GM18505 (cell line): ENCODE data around the gene SLC33A1.
A peak's percentile ranks its signal among the peaks of the same experiment; 100 is the strongest.
"Not testable (repeated sequence)": the region's sequence is repeated elsewhere in the genome, so short reads cannot be mapped to it uniquely, and the experiment has no call there.

ENCODE experiments used
- ATAC-seq: cut with Tn5 transposase; IDR thresholded peaks from one replicate; pipeline ENCODE4 v1.9.1; 2021; ENCODE audit not compliant: unreplicated experiment
- POLR2A ChIP-seq: IDR thresholded peaks from 4 replicates; pipeline ENCODE4 v1.6.1; 2011; ENCODE audit warnings: borderline replicate concordance; ENCODE audit not compliant: insufficient read depth, insufficient read length; ENCODE audit errors: extremely low read depth

Gene SLC33A1

DNA sequence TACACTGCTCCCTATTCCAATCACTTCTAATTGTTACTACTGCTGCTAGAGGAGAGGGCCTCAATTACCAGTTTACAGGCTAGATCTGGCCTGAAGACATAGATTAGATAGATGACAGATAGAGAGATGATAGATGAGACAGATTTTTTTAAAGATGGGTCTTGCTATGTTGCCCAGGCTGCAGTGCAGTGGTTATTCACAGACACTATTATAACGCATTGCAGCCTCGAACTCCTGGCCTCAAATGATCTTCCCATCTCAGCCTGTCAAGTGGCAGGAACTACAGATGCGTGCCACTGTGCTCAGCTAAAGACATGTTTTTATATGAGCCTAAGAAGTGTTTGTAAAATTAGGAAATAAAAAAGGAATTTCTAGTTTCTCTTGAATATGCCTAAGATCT lies 6.2 kb downstream of the SLC33A1 start:
- no peak for ATAC-seq

DNA sequence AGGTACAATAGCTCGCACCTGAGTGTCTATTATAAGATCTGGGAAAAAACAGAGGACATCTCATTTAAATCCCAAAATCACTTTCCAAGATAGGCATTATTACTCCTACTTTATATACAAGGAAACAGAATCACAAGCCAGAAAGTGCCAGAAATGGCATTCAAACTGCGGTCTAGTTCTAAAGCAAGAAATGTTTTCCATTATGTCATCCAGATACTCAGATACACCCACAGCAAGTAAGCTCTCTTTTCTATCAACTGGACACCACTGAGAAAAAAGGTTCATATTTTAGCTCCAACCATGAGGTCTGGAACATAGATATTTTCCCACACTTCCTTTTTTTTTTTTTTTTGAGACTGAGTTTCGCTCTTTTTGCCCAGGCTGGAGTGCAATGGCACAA lies 8.1 kb downstream of the SLC33A1 start:
- TF ChIP-seq POLR2A = no peak
- no peak for ATAC-seq

More for the DNA sequence above, 6.2 kb downstream of the SLC33A1 start:
- no peak for TF ChIP-seq POLR2A

DNA sequence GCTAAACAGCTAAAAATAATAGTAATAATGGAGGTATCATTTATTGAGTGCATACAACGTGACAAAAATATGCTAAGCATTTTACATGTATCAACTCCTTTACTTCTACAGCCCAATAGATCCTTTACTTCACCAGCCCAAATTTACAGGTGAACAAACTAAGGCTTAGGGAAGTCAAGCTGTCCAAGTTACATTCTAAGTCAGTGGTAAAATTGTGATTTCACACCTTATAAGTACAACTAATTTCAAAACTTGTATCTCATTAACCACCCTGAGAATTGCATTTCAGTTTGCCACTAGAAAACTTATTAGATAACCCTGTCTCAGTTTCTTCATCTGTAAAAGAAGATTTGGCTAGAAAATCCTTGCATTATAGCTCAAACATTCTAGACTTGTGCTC lies 10.7 kb downstream of the SLC33A1 start:
- ATAC-seq = no peak

GRCh38 chr3:155835341-155836071 lies 18.7 kb downstream of the SLC33A1 start:
- no peak for ATAC-seq
- TF ChIP-seq POLR2A = no peak

More for the DNA sequence above, 10.7 kb downstream of the SLC33A1 start:
- no peak for TF ChIP-seq POLR2A

- not testable (repeated sequence) for ATAC-seq
Measured at GRCh38 chr3:155828490-155829098, 25.6 kb downstream of the SLC33A1 start.

GRCh38 chr3:155815030-155815545 lies 39.1 kb downstream of the SLC33A1 start:
- TF ChIP-seq POLR2A = no peak
- ATAC-seq = no peak

GRCh38 chr3:155813224-155813623 lies 41.0 kb downstream of the SLC33A1 start:
- not testable (repeated sequence) for ATAC-seq

GRCh38 chr3:155809181-155809580 lies 45.0 kb downstream of the SLC33A1 start:
- TF ChIP-seq POLR2A = no peak
- no peak for ATAC-seq

- no peak for TF ChIP-seq POLR2A
- no peak for ATAC-seq
Measured at GRCh38 chr3:155807823-155808222, 46.4 kb downstream of the SLC33A1 start.

DNA sequence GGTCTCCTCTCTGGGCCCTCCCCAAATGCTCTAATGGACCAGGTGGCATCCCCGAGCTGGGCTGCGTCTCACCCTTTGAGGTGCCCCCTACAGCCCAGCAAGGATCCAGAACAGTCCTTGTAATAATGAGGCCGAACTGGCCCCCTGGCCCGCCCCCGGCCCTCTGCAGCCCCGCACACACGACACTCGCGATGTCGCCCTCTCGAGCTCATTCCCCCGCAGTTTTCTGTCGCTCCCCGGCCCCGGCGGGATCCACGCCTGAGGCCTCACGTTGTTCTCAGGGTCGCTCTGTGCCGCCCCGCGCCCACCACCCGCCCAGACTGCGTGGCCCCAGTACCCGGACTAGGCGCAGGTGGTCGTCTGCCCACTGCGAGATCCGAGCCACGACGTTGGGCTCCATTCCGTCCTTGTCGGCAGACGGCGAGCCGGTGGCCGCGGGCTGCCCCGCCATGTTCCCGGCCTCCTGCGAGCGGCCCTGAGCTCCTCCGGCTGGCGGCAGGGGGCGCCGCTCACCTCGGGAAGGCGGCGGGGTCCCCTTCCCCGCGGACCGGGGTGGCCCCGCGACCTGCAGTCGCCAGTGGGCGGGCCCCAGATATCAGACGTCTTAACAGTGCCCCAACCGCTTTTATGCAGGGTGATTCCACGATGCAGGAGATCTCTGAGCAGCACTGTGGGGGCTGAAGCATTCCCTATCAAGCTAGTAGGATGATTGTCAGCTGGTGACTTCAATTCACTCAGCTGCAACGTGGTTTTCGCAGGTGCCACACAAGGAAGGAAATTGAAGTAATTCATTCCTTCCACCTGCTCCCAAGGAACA lies 48.2 kb downstream of the SLC33A1 start, which contains the start of gene C3orf33:
TSS of gene C3orf33 (minus strand) at position 477 of the 817 bp plus-strand sequence. CDS start at position 451, 26 bp downstream.
- peak; percentile 98 for ATAC-seq
- peak; percentile 66 for TF ChIP-seq POLR2A

DNA sequence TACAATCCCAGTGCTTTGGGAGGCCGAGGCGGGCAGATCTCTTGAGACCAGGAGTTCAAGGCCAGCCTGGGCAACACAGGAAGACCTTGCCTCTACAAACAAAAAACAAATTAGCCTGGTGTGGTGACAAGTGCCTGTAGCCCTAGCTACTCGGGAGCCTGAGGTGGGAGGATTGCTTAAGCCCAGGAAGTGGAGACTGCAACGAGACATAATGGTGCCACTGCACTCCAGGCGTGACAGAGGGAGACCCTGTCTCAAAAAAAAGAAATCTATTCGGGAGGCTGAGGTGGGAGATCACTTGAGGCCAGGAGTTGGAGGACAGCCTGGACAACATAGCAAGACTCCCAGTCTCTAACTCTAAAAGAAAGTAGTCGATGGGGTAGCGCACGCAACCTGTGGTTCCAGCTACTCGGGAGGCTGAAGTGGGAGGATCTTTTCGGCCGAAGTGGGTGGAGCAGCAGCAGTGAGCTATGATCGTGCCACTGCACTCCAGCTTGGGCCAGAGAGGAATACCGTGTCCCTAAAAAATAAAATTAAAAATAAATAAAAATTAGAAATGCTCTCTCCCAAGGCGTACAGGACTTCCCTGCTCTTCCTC lies 48.9 kb downstream of the SLC33A1 start:
- ATAC-seq = peak; percentile 2
- no peak for TF ChIP-seq POLR2A

DNA sequence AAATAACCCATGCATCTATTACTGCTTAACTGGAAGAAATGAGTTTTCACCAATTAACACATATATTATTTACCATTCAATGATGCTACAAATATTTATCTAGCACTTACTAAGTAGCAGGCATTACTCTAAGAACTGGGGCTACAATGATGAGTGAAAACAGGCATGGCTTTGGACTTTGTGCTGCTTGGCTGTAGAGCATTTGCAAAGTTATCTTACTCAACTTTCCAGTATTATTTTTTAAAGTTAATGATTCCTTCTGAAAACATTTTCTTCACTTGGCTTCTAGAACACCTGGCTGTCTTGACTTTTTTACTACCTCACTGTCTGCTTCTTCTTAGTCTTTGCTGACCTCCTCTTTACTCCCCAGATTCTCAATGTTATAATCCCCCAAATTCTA lies 49.9 kb downstream of the SLC33A1 start:
- no peak for TF ChIP-seq POLR2A
- no peak for ATAC-seq

- TF ChIP-seq POLR2A = no peak
- ATAC-seq = no peak
Measured at GRCh38 chr3:155792532-155792931, 61.7 kb downstream of the SLC33A1 start.
